HG03097 (cell line): ENCODE measurements around the gene ABCC9.

Experiments used
- ATAC-seq: cut with Tn5 transposase; IDR thresholded peaks from one replicate; pipeline ENCODE4 v1.9.1; 2021; ENCODE audit not compliant: unreplicated experiment, low FRiP score

ABCC9 gene

GRCh38 chr12:21780786-21781185, 160.4 kb downstream of the ABCC9 start:
- ATAC-seq, result no peak

- ATAC-seq, result no peak
Measured at GRCh38 chr12:21776175-21776574, 165.1 kb downstream of the ABCC9 start.

GRCh38 chr12:21775133-21775820, 165.9 kb downstream of the ABCC9 start:
- ATAC-seq, result no peak

GRCh38 chr12:21774358-21775132, 166.7 kb downstream of the ABCC9 start, which contains the start of gene KCNJ8:
Gene KCNJ8 (minus strand): TSS chr12:21774706. CDS start chr12:21773616, 1,090 bp downstream.
- no peak for ATAC-seq

GRCh38 chr12:21773806-21774205, 167.4 kb downstream of the ABCC9 start:
- ATAC-seq, result no peak

GRCh38 chr12:21773263-21773741, 167.9 kb downstream of the ABCC9 start:
- no peak for ATAC-seq

- ATAC-seq, result no peak
Measured at GRCh38 chr12:21771311-21771710, 169.9 kb downstream of the ABCC9 start.

- no peak for ATAC-seq
Measured at GRCh38 chr12:21769307-21769706, 171.9 kb downstream of the ABCC9 start.

- ATAC-seq, result no peak
Measured at GRCh38 chr12:21766403-21766802, 174.8 kb downstream of the ABCC9 start.

GRCh38 chr12:21764950-21765349, 176.3 kb downstream of the ABCC9 start:
- no peak for ATAC-seq

- ATAC-seq, result no peak
Measured at GRCh38 chr12:21764065-21764464, 177.2 kb downstream of the ABCC9 start.

GRCh38 chr12:21763531-21763930, 177.7 kb downstream of the ABCC9 start:
- no peak for ATAC-seq

GRCh38 chr12:21759737-21760136, 181.5 kb downstream of the ABCC9 start:
- ATAC-seq, result no peak

GRCh38 chr12:21757735-21758134, 183.5 kb downstream of the ABCC9 start:
- no peak for ATAC-seq

GRCh38 chr12:21756699-21757098, 184.5 kb downstream of the ABCC9 start:
- ATAC-seq, result no peak

- ATAC-seq, result no peak
Measured at GRCh38 chr12:21751517-21751916, 189.7 kb downstream of the ABCC9 start.
